Thymus (tissue), 11 donors: Measurements from ENCODE around the gene SOWAHC. TPM values are rescaled to one million over a fixed set of nuclear protein-coding genes. Genes with fewer than 3 reads are reported as not detected.

Experiments
- DNase-seq, 9 donors: peaks; one replicate each; pipeline ENCODE4 v3.0.0-alpha.2; 2013; ENCODE audit warnings: low spot score in 9 of 9, low read depth in 6 of 9, missing footprints in 1 of 9
- H3K27ac ChIP-seq, 2 donors: one replicate each; pipeline ENCODE4 v1.5.1; 2013; ENCODE audit warnings: control low read depth in 1 of 2, low read depth in 1 of 2, low read length in 1 of 2, mild to moderate bottlenecking in 1 of 2, moderate library complexity in 1 of 2
- H3K27me3 ChIP-seq, 2 donors: one replicate each; pipeline ENCODE4 v1.5.1; 2013; ENCODE audit warnings: low read length in 1 of 2; ENCODE audit not compliant: control insufficient read depth in 2 of 2, insufficient read depth in 1 of 2
- H3K36me3 ChIP-seq, 2 donors: one replicate each; pipeline ENCODE4 v1.5.1; 2013; ENCODE audit warnings: low read length in 1 of 2, mild to moderate bottlenecking in 1 of 2, moderate library complexity in 1 of 2; ENCODE audit not compliant: control insufficient read depth in 2 of 2, insufficient read depth in 2 of 2
- H3K4me1 ChIP-seq, 2 donors: one replicate each; pipeline ENCODE4 v1.5.1; 2013; ENCODE audit warnings: low read length in 2 of 2; ENCODE audit not compliant: control insufficient read depth in 2 of 2, insufficient read depth in 2 of 2
- H3K4me3 ChIP-seq, 2 donors: one replicate each; pipeline ENCODE4 v1.5.1; 2013; ENCODE audit warnings: low read length in 2 of 2, control low read depth in 1 of 2, mild to moderate bottlenecking in 1 of 2
- H3K9me3 ChIP-seq, 2 donors: one replicate each; pipeline ENCODE4 v1.5.1; 2013; ENCODE audit warnings: low read length in 1 of 2, mild to moderate bottlenecking in 1 of 2; ENCODE audit not compliant: control insufficient read depth in 2 of 2, insufficient read depth in 1 of 2
- WGBS: extraction: QIAGEN DNeasy Blood & Tissue Kit; methylation state at CpG from one replicate; pipeline ENCODE4 v1.1.7; 2013; 5-methylcytosine and 5-hydroxymethylcytosine counted together
- polyA plus RNA-seq: library from polyadenylated mRNA; stranded (reverse); fragments of 200-250 nt; gene quantifications from one replicate; pipeline ENCODE4 v1.2.3, GENCODE V29; 2013
- total RNA-seq: library from RNA; stranded (reverse); fragments of 120-200 nt; gene quantifications from one replicate; pipeline ENCODE4 v1.2.4, GENCODE V29; 2013
- donor health status: healthy.

SOWAHC gene
- total and polyA plus RNA-seq, 2 donors = 7.3 to 7.4 TPM

- Histone ChIP-seq H3K36me3 (no peaks in the 10 kb centered on the region), H3K4me1 (no peaks in the 10 kb centered on the region), H3K9me3 (no peaks in the 10 kb centered on the region), H3K27me3 (no peaks in the 10 kb centered on the region), H3K27ac (no peak overlapping the region), H3K4me3 (no peak overlapping the region)
- 92% methylated on average over 16 of the region's 16 CpGs for WGBS
- DNase-seq = no peak
Observed at GRCh38 chr2:109594246-109594885, 19.8 kb upstream of the SOWAHC start.

GRCh38 chr2:109595644-109596043 lies 18.5 kb upstream of the SOWAHC start:
- H3K27ac ChIP-seq = no peak overlapping the region
- WGBS = 96% methylated on average over 4 of the region's 4 CpGs
- no peak overlapping the region for H3K4me3 ChIP-seq
- no peak for DNase-seq
- no peaks in the 10 kb centered on the region for H3K36me3 ChIP-seq
- H3K27me3 ChIP-seq = peaks cover 0 to 3% of the 10 kb centered on the region in 2 donors
- H3K4me1 ChIP-seq = no peaks in the 10 kb centered on the region
- no peaks in the 10 kb centered on the region for H3K9me3 ChIP-seq

GRCh38 chr2:109597283-109597682 lies 16.9 kb upstream of the SOWAHC start:
- H3K4me3 ChIP-seq = no peak overlapping the region
- H3K4me1 ChIP-seq = no peaks in the 10 kb centered on the region
- H3K27me3 ChIP-seq = peaks cover 0 to 5% of the 10 kb centered on the region in 2 donors
- no peak for DNase-seq
- 91% methylated on average over 3 of the region's 3 CpGs for WGBS
- no peak overlapping the region for H3K27ac ChIP-seq
- H3K9me3 ChIP-seq = no peaks in the 10 kb centered on the region
- H3K36me3 ChIP-seq = no peaks in the 10 kb centered on the region

- no peaks in the 10 kb centered on the region for H3K4me1 ChIP-seq
- no peaks in the 10 kb centered on the region for H3K36me3 ChIP-seq
- WGBS = 96% methylated on average over 6 of the region's 6 CpGs
- H3K27ac ChIP-seq = no peak overlapping the region
- H3K27me3 ChIP-seq = peaks cover 0 to 5% of the 10 kb centered on the region in 2 donors
- H3K9me3 ChIP-seq = no peaks in the 10 kb centered on the region
- DNase-seq = no peak
- H3K4me3 ChIP-seq = no peak overlapping the region
Observed at GRCh38 chr2:109601783-109602182, 12.4 kb upstream of the SOWAHC start.

- WGBS = 93% methylated on average over 3 of the region's 3 CpGs
- no peak for DNase-seq
- H3K4me3 ChIP-seq = no peak overlapping the region
- no peak overlapping the region for H3K27ac ChIP-seq
- H3K9me3 ChIP-seq = no peaks in the 10 kb centered on the region
- no peaks in the 10 kb centered on the region for H3K36me3 ChIP-seq
- no peaks in the 10 kb centered on the region for H3K4me1 ChIP-seq
- peaks cover 2 to 5% of the 10 kb centered on the region in 2 donors for H3K27me3 ChIP-seq
Observed at GRCh38 chr2:109602617-109603188, 11.5 kb upstream of the SOWAHC start.

- no peak for DNase-seq
- H3K4me3 ChIP-seq = no peak overlapping the region
- peaks cover 2 to 14% of the 10 kb centered on the region in 2 donors for H3K27me3 ChIP-seq
- no peaks in the 10 kb centered on the region for H3K36me3 ChIP-seq
- H3K27ac ChIP-seq = no peak overlapping the region
- no peaks in the 10 kb centered on the region for H3K9me3 ChIP-seq
- H3K4me1 ChIP-seq = no peaks in the 10 kb centered on the region
- 93% methylated on average over 5 of the region's 5 CpGs for WGBS
Observed at GRCh38 chr2:109604597-109604996, 9.6 kb upstream of the SOWAHC start.

- no peaks in the 10 kb centered on the region for H3K36me3 ChIP-seq
- H3K4me1 ChIP-seq = no peaks in the 10 kb centered on the region
- WGBS = 93% methylated on average over 2 of the region's 2 CpGs
- no peak overlapping the region for H3K27ac ChIP-seq
- DNase-seq = no peak
- no peak overlapping the region for H3K4me3 ChIP-seq
- H3K27me3 ChIP-seq = peaks cover 12 to 37% of the 10 kb centered on the region in 2 donors
- no peaks in the 10 kb centered on the region for H3K9me3 ChIP-seq
Observed at GRCh38 chr2:109607766-109608165, 6.4 kb upstream of the SOWAHC start.

- H3K27ac ChIP-seq = peak overlapping the region in 1 of 2 donors; percentile 31
- peaks cover 30 to 52% of the 10 kb centered on the region in 2 donors for H3K27me3 ChIP-seq
- H3K4me1 ChIP-seq = peaks cover 0 to 4% of the 10 kb centered on the region in 2 donors
- no peak overlapping the region for H3K4me3 ChIP-seq
- no peak for DNase-seq
- no peaks in the 10 kb centered on the region for H3K36me3 ChIP-seq
- 36% methylated on average over 8 of the region's 8 CpGs for WGBS
- no peaks in the 10 kb centered on the region for H3K9me3 ChIP-seq
Observed at GRCh38 chr2:109609352-109610024, 4.7 kb upstream of the SOWAHC start.

GRCh38 chr2:109611467-109612095 lies 2.6 kb upstream of the SOWAHC start:
- H3K27ac ChIP-seq = no peak overlapping the region
- H3K27me3 ChIP-seq = peaks cover 47 to 73% of the 10 kb centered on the region in 2 donors
- peaks cover 3 to 6% of the 10 kb centered on the region in 2 donors for H3K4me1 ChIP-seq
- H3K9me3 ChIP-seq = peaks cover 3 to 7% of the 10 kb centered on the region in 2 donors
- H3K4me3 ChIP-seq = no peak overlapping the region
- no peaks in the 10 kb centered on the region for H3K36me3 ChIP-seq
- 85% methylated on average over 5 of the region's 5 CpGs for WGBS
- no peak for DNase-seq
